Stimulated activated CD4-positive, alpha-beta T cell treated with anti-CD3 and anti-CD28 coated beads, Interleukin-4, amount 100 ng/mL, for 1 hour (primary cell): ENCODE data around the gene ZMYND8.
"Not testable (repeated sequence)": the region's sequence is repeated elsewhere in the genome, so short reads cannot be mapped to it uniquely, and the experiment has no call there.

ENCODE experiments used
- DNase-seq: peaks from one replicate; pipeline ENCODE4 v3.0.0-alpha.2; 2020

ZMYND8 gene

GRCh38 chr20:47241345-47241781 lies 115.1 kb downstream of the ZMYND8 start:
- DNase-seq = no peak

GRCh38 chr20:47240096-47240495 lies 116.4 kb downstream of the ZMYND8 start:
- DNase-seq = not testable (repeated sequence)

GRCh38 chr20:47239719-47240067 lies 116.8 kb downstream of the ZMYND8 start:
- DNase-seq = no peak

GRCh38 chr20:47238780-47239718 lies 117.5 kb downstream of the ZMYND8 start:
- DNase-seq = no peak

- no peak for DNase-seq
Measured at GRCh38 chr20:47237715-47238114, 118.8 kb downstream of the ZMYND8 start.

- DNase-seq = no peak
Measured at GRCh38 chr20:47236639-47236900, 119.9 kb downstream of the ZMYND8 start.

- no peak for DNase-seq
Measured at GRCh38 chr20:47235853-47236638, 120.5 kb downstream of the ZMYND8 start.

- DNase-seq = no peak
Measured at GRCh38 chr20:47235111-47235510, 121.4 kb downstream of the ZMYND8 start.

GRCh38 chr20:47233333-47234188 lies 122.9 kb downstream of the ZMYND8 start:
- DNase-seq = no peak

- no peak for DNase-seq
Measured at GRCh38 chr20:47232518-47232917, 124.0 kb downstream of the ZMYND8 start.

- no peak for DNase-seq
Measured at GRCh38 chr20:47231382-47232039, 125.0 kb downstream of the ZMYND8 start.

- no peak for DNase-seq
Measured at GRCh38 chr20:47230811-47231256, 125.7 kb downstream of the ZMYND8 start.

GRCh38 chr20:47228654-47229053 lies 127.8 kb downstream of the ZMYND8 start:
- no peak for DNase-seq

- DNase-seq = no peak
Measured at GRCh38 chr20:47227576-47227975, 128.9 kb downstream of the ZMYND8 start.

- DNase-seq = no peak
Measured at GRCh38 chr20:47227119-47227518, 129.4 kb downstream of the ZMYND8 start.

GRCh38 chr20:47225458-47225857 lies 131.0 kb downstream of the ZMYND8 start:
- DNase-seq = no peak

- DNase-seq = no peak
Measured at GRCh38 chr20:47224857-47225256, 131.6 kb downstream of the ZMYND8 start.

- no peak for DNase-seq
Measured at GRCh38 chr20:47224300-47224791, 132.2 kb downstream of the ZMYND8 start.

- no peak for DNase-seq
Measured at GRCh38 chr20:47223896-47224295, 132.6 kb downstream of the ZMYND8 start.

- no peak for DNase-seq
Measured at GRCh38 chr20:47222468-47223119, 133.9 kb downstream of the ZMYND8 start.

- no peak for DNase-seq
Measured at GRCh38 chr20:47221036-47221625, 135.4 kb downstream of the ZMYND8 start.
